Measurements from ENCODE around the gene SF3B4. TPM values are rescaled to one million over a fixed set of nuclear protein-coding genes. Genes with fewer than 3 reads are reported as not detected.
A peak's percentile ranks its signal among the peaks of the same experiment; 100 is the strongest.

Gene SF3B4
- total RNA-seq, 1 experiment from 2014 or later: 79.2 TPM

GRCh38 chr1:149937759-149938158, 10.2 kb upstream of the SF3B4 start:
- BruUV-seq (replicated peaks): no TSS peak
- no peak for DNase-seq (ENCODE audit: unreplicated experiment)
- Mint-ChIP-seq H3K4me1 (ENCODE audit: insufficient read depth, unreplicated experiment) (peaks cover 48% of the 10 kb centered on the region), H3K27ac (ENCODE audit: low read depth, unreplicated experiment) (peak overlapping the region; percentile 93), H3K4me3 (ENCODE audit: unreplicated experiment) (peak overlapping the region; percentile 91), H3K9me3 (ENCODE audit: unreplicated experiment) (no peaks in the 10 kb centered on the region), H3K27me3 (ENCODE audit: insufficient read depth, unreplicated experiment) (no peaks in the 10 kb centered on the region), H3K36me3 (ENCODE audit: insufficient read depth, unreplicated experiment) (peaks cover 4% of the 10 kb centered on the region)
- ChIA-PET CTCF (interaction anchor here (0.6 to 1.5 kb wide), 9 partner anchors 9 to 126 kb away, joined by 3 to 6 read pairs (median 3); partner anchors contain the start of gene SF3B4), POLR2A (interaction anchor here (0.6 to 9.2 kb wide), 22 partner anchors 10 to 426 kb away, joined by 3 to 273 read pairs (median 5); partner anchors contain the start of genes BOLA1, OTUD7B, PLEKHO1 and RPRD2)
- intact Hi-C loops (cut with micrococcal nuclease): no loop called here
- TF ChIP-seq CTCF (IDR thresholded peaks at IDR 0.05; ENCODE audit: unreplicated experiment): no peak

- intact Hi-C loops (cut with micrococcal nuclease): no loop called here
- CTCF ChIA-PET: interaction anchor here (0.6 to 1.7 kb wide), 10 partner anchors 8 to 127 kb away, joined by 3 to 6 read pairs (median 4); partner anchors contain the start of gene SF3B4
- H3K36me3 Mint-ChIP-seq (ENCODE audit: insufficient read depth, unreplicated experiment): peaks cover 6% of the 10 kb centered on the region
Observed at GRCh38 chr1:149936992-149937705, 9.5 kb upstream of the SF3B4 start.

GRCh38 chr1:149936170-149936991, 8.8 kb upstream of the SF3B4 start, which contains the start of gene MTMR11:
Gene MTMR11, minus strand, starts transcription at chr1:149936879. Its CDS starts 232 bp downstream, at chr1:149936647.
- ChIA-PET CTCF (interaction anchor here (1.2 to 1.7 kb wide), 4 partner anchors 11 to 251 kb away, joined by 3 to 6 read pairs (median 4); no protein-coding TSS in a partner anchor), POLR2A (interaction anchor here (0.6 to 9.2 kb wide), 14 partner anchors 9 to 345 kb away, joined by 3 to 273 read pairs (median 5); partner anchors contain the start of genes BOLA1, OTUD7B and SF3B4)
- Mint-ChIP-seq H3K36me3 (ENCODE audit: insufficient read depth, unreplicated experiment) (peaks cover 9% of the 10 kb centered on the region), H3K4me1 (ENCODE audit: insufficient read depth, unreplicated experiment) (peaks cover 55% of the 10 kb centered on the region), H3K27ac (ENCODE audit: low read depth, unreplicated experiment) (peak within 1 kb of the TSS; percentile 93), H3K27me3 (ENCODE audit: insufficient read depth, unreplicated experiment) (no peaks in the 10 kb centered on the region), H3K9me3 (ENCODE audit: unreplicated experiment) (no peaks in the 10 kb centered on the region), H3K4me3 (ENCODE audit: unreplicated experiment) (peak within 1 kb of the TSS; percentile 91)
- intact Hi-C loops (cut with micrococcal nuclease): no loop called here
- DNase-seq (ENCODE audit: unreplicated experiment): peak; percentile 69
- BruUV-seq (replicated peaks): no TSS peak
- no peak for TF ChIP-seq CTCF (IDR thresholded peaks at IDR 0.05; ENCODE audit: unreplicated experiment)

More at GRCh38 chr1:149936992-149937705, 9.5 kb upstream of the SF3B4 start:
- H3K4me1 Mint-ChIP-seq (ENCODE audit: insufficient read depth, unreplicated experiment): peaks cover 48% of the 10 kb centered on the region
- POLR2A ChIA-PET: interaction anchor here (0.6 to 9.2 kb wide), 24 partner anchors 10 to 427 kb away, joined by 3 to 273 read pairs (median 5); partner anchors contain the start of genes BOLA1, OTUD7B, PLEKHO1 and RPRD2
- peak overlapping the region; percentile 93 for H3K27ac Mint-ChIP-seq (ENCODE audit: low read depth, unreplicated experiment)
- DNase-seq (ENCODE audit: unreplicated experiment): peak; percentile 96
- H3K27me3 Mint-ChIP-seq (ENCODE audit: insufficient read depth, unreplicated experiment): no peaks in the 10 kb centered on the region
- H3K9me3 Mint-ChIP-seq (ENCODE audit: unreplicated experiment): no peaks in the 10 kb centered on the region
- TF ChIP-seq CTCF (IDR thresholded peaks at IDR 0.05; ENCODE audit: unreplicated experiment): peak; percentile 23
- H3K4me3 Mint-ChIP-seq (ENCODE audit: unreplicated experiment): peak overlapping the region; percentile 91
- BruUV-seq (replicated peaks): no TSS peak
